ENCODE data around the gene C20orf96.

DNA sequence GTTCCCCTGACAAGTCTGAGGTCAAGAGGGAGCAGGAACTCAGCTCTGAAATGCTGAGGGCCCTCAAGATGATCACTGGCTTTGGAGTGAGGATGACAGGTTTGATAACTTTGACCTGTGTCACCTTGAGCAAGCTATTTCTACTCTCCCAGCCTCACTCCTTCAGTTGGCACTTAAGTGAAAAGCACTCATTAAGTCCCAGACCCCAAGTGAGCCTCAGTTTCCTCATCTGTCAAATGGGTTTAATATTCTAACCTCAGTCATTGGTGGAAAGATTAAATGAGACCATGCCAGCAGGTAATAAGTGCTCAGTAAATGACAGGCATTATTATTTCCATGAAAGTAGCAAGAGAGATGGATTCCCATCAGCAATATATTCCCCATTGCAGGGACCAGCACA is 19.0 kb downstream of the C20orf96 start:
- TF ChIP-seq TAF1 (IDR thresholded peaks at IDR 0.05; ENCODE audit: borderline replicate concordance, low read depth, low read length) (no peak), POLR2A (IDR thresholded peaks at IDR 0.05; ENCODE audit: low read depth, low read length) (no peak), POLR2AphosphoS5 (IDR thresholded peaks at IDR 0.05; ENCODE audit: low read depth, low read length) (no peak)
